T-helper 2 cell treated with Interferon-gamma antibody and Interleukin-4, amounts not matched to agents 5 μg/mL and 100 μg/mL, for 36 hours (primary cell): ENCODE data around the gene CDCP2.

Experiments
- DNase-seq: peaks from one replicate; pipeline ENCODE4 v3.0.0; 2021; ENCODE audit warnings: low spot score
- H3K27ac Mint-ChIP-seq: one replicate; pipeline ENCODE4 v1.8.0; 2021; ENCODE audit warnings: mild to moderate bottlenecking, mixed read lengths
- H3K27me3 Mint-ChIP-seq: one replicate; pipeline ENCODE4 v1.8.0; 2021; ENCODE audit warnings: low read depth, mixed read lengths
- H3K36me3 Mint-ChIP-seq: one replicate; pipeline ENCODE4 v1.8.0; 2021; ENCODE audit warnings: low read depth, mixed read lengths
- H3K4me1 Mint-ChIP-seq: one replicate; pipeline ENCODE4 v1.8.0; 2021; ENCODE audit warnings: low read depth, mixed read lengths
- H3K4me3 Mint-ChIP-seq: one replicate; pipeline ENCODE4 v1.8.0; 2022; ENCODE audit warnings: mild to moderate bottlenecking, moderate library complexity, mixed read lengths
- H3K9me3 Mint-ChIP-seq: one replicate; pipeline ENCODE4 v1.8.0; 2021; ENCODE audit warnings: mixed read lengths

The CDCP2 gene

DNA sequence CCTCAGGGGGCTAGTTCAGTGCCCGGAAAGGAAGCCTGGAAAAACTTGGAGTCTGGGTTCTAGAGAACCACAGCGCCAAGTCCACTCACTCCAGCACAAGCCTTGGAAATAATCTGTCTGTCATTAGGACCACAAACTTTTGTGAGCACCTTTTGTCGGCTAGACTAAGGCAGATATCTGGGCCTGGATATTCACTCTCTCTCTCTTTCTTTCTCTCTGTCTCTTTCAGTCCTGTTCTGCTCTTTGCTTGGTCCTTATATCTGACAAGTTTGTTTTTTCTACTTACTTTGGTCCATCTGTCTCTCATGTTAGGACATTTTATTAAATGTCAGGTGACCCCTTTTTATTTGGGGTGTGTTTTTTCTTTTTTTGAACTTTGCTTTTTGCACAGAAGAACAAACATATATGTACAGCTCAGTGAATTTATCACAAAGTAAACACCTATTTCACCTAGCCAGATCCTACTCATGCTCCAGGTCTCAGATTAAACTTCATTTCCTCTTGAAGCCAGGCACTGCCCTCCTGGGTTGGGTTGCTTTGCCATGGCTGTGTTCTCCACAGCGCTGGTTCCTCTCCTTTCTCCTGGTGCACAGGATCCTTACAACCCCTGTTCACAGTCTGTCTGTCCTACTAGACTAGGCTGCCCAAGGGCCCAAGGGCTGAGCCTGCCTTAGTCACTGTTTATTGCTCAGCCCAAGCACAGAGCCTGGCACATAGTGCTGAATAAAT, 58.6 kb downstream of the CDCP2 start:
- H3K4me3 Mint-ChIP-seq: no peak overlapping the region
- DNase-seq: no peak
- H3K4me1 Mint-ChIP-seq: peaks cover 2% of the 10 kb centered on the region
- no peaks in the 10 kb centered on the region for H3K9me3 Mint-ChIP-seq
- H3K36me3 Mint-ChIP-seq: peaks cover 13% of the 10 kb centered on the region
- no peak overlapping the region for H3K27ac Mint-ChIP-seq
- H3K27me3 Mint-ChIP-seq: no peaks in the 10 kb centered on the region

DNA sequence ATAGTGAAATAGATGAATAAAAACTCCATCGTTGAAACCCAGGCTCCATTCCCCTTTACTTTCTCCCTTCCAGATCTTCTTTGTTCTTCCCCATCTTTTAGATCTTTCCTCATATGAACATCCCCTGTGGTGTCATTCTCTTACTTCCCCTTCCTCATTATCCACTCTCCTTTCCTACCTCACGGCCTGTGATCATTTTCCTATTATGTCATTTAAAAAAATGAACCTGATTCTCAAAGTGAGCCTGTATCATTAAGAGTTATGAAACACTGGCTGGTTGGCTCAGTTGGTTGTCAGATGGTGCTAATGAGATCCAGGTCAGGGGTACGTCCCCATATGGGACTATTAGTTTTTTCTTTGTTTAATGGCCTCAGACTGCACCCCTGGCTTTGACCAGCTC, 61.1 kb downstream of the CDCP2 start:
- H3K27ac Mint-ChIP-seq: no peak overlapping the region
- no peaks in the 10 kb centered on the region for H3K9me3 Mint-ChIP-seq
- no peaks in the 10 kb centered on the region for H3K27me3 Mint-ChIP-seq
- H3K4me3 Mint-ChIP-seq: no peak overlapping the region
- no peak for DNase-seq
- no peaks in the 10 kb centered on the region for H3K4me1 Mint-ChIP-seq
- peaks cover 6% of the 10 kb centered on the region for H3K36me3 Mint-ChIP-seq

DNA sequence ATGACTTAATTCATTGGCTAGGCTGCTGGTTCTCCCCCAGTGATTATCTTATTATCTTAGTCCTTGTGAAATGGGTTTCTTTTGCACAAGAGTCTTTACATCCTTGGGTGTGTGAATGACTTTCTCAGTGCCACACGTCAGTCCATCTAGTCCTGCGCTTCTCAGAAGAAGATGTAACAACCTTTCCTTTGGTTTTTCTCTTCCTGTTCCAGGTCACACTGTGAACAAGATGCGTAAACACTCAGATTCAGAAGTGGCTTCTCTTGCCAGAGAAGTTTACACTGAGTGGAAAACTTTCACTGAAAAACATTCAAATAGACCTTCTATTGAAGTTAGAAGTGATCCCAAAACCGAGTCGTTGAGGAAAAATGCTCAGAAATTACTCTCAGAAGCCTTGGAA, 64.4 kb downstream of the CDCP2 start:
- Mint-ChIP-seq H3K27me3 (no peaks in the 10 kb centered on the region), H3K27ac (no peak overlapping the region), H3K9me3 (no peaks in the 10 kb centered on the region), H3K4me1 (no peaks in the 10 kb centered on the region), H3K36me3 (no peaks in the 10 kb centered on the region), H3K4me3 (no peak overlapping the region)
- DNase-seq: no peak

DNA sequence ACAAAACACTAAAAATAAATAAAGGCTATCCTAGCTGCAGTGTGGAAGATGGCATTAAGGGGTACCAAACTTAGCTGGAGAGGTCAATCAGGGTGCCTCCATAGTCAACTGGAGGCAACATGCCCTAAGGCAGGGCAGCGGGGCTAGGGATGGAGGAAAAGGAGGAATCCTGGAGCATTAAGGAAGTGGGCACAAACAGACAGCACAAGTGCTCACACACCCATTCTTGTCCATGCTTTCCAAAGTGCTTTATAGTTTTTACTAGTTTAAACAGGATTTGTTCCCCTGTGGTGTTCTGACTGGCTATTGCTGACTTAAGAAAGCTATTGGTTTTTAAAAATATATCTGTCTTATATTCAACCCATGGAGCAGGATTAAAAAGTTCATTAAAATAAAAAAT, 66.0 kb downstream of the CDCP2 start:
- Mint-ChIP-seq H3K4me3 (no peak overlapping the region), H3K27ac (no peak overlapping the region), H3K4me1 (no peaks in the 10 kb centered on the region), H3K36me3 (no peaks in the 10 kb centered on the region), H3K27me3 (no peaks in the 10 kb centered on the region), H3K9me3 (no peaks in the 10 kb centered on the region)
- DNase-seq: no peak

DNA sequence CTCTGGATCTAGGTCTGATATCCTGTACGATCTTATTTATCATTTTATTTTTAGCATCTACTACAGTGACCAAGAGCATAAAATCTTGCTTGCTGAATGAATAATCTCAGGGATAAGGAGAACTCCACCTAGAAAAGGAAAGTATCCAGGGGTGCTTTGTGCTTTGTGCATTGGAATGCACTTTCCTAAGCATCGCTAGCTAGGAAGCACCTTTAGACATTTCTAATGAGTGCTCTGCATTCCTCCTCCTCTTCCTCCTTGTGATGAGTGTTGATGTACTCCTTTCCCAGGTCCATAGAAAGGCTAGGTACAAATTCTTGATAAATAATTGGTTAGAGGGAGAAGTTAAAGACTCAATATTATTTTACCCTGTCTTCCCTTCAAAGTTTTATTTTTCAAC, 68.0 kb downstream of the CDCP2 start:
- DNase-seq: no peak
- Mint-ChIP-seq H3K4me3 (no peak overlapping the region), H3K27ac (no peak overlapping the region), H3K36me3 (no peaks in the 10 kb centered on the region), H3K27me3 (no peaks in the 10 kb centered on the region), H3K4me1 (peaks cover 3% of the 10 kb centered on the region), H3K9me3 (no peaks in the 10 kb centered on the region)
